Esophagus (tissue), 2 donors: ENCODE measurements around the gene NDUFA3. TPM values are rescaled to one million over a fixed set of nuclear protein-coding genes. Genes with fewer than 3 reads are reported as not detected.

ENCODE experiments used
- H3K27ac ChIP-seq, 2 donors: one replicate each; pipeline ENCODE4 v1.5.1; 2013; ENCODE audit warnings: low read depth in 2 of 2, mild to moderate bottlenecking in 2 of 2, inconsistent platforms in 1 of 2, low read length in 1 of 2, moderate library complexity in 1 of 2
- H3K27me3 ChIP-seq, 2 donors: one replicate each; pipeline ENCODE4 v1.6.1; 2013; ENCODE audit warnings: low read length in 2 of 2, control low read depth in 1 of 2, mild to moderate bottlenecking in 1 of 2; ENCODE audit not compliant: insufficient read depth in 2 of 2, control insufficient read depth in 1 of 2
- H3K36me3 ChIP-seq, 2 donors: one replicate each; pipeline ENCODE4 v1.6.1; 2013; ENCODE audit warnings: low read length in 1 of 2; ENCODE audit not compliant: control insufficient read depth in 2 of 2, insufficient read depth in 2 of 2
- H3K4me1 ChIP-seq, 2 donors: one replicate each; pipeline ENCODE4 v1.6.1; 2013; ENCODE audit warnings: low read length in 1 of 2; ENCODE audit not compliant: control insufficient read depth in 2 of 2, insufficient read depth in 2 of 2
- H3K4me3 ChIP-seq, 2 donors: one replicate each; pipeline ENCODE4 v1.5.1; 2013; ENCODE audit warnings: low read length in 2 of 2, mild to moderate bottlenecking in 2 of 2, low read depth in 1 of 2, moderate library complexity in 1 of 2
- H3K9me3 ChIP-seq, 2 donors: one replicate each; pipeline ENCODE4 v1.6.1; 2013; ENCODE audit warnings: mild to moderate bottlenecking in 2 of 2, low read depth in 1 of 2, low read length in 1 of 2, moderate library complexity in 1 of 2; ENCODE audit not compliant: control insufficient read depth in 2 of 2, insufficient read depth in 1 of 2
- WGBS, 2 donors: extraction: QIAGEN DNeasy Blood & Tissue Kit; methylation state at CpG; one replicate each; pipeline ENCODE4 v1.1.7; 2013; 5-methylcytosine and 5-hydroxymethylcytosine counted together
- polyA plus RNA-seq, 2 donors: library from polyadenylated mRNA; stranded (reverse); fragments of 200-250 nt; gene quantifications; one replicate each; pipeline ENCODE4 v1.2.3, GENCODE V29; 2013
- donor health status: healthy with polysubstance abuse.
- donor health status: Bipolar disorder and iron deficiency.

Gene NDUFA3
- polyA plus RNA-seq, 2 donors: 147 to 303 TPM

DNA sequence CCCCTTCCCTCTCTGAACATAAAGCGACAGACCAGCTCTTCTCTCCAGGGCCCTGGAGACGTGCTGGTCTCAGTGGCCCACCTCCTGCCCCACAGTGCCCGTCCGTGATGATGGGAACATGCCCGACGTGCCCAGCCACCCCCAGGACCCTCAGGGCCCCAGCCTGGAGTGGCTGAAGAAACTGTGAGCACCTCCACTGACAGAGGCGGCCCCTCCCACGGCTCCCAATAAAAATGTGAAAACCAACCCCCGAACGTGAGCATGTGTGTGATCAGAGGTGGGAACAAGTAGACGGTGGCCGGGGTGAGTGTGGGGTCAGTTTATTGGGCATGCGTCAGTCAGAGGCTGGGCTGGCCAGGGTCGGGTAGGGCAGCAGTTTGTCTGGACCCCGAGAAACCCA is 4.1 kb downstream of the NDUFA3 start:
- H3K4me3 ChIP-seq: no peak overlapping the region
- 84% methylated on average over 15 of the region's 15 CpGs for WGBS, 2 donors
- H3K4me1 ChIP-seq: no peaks in the 10 kb centered on the region
- no peaks in the 10 kb centered on the region for H3K9me3 ChIP-seq
- H3K36me3 ChIP-seq: peaks cover 4 to 45% of the 10 kb centered on the region in 2 donors
- H3K27me3 ChIP-seq: no peaks in the 10 kb centered on the region
- H3K27ac ChIP-seq: no peak overlapping the region

DNA sequence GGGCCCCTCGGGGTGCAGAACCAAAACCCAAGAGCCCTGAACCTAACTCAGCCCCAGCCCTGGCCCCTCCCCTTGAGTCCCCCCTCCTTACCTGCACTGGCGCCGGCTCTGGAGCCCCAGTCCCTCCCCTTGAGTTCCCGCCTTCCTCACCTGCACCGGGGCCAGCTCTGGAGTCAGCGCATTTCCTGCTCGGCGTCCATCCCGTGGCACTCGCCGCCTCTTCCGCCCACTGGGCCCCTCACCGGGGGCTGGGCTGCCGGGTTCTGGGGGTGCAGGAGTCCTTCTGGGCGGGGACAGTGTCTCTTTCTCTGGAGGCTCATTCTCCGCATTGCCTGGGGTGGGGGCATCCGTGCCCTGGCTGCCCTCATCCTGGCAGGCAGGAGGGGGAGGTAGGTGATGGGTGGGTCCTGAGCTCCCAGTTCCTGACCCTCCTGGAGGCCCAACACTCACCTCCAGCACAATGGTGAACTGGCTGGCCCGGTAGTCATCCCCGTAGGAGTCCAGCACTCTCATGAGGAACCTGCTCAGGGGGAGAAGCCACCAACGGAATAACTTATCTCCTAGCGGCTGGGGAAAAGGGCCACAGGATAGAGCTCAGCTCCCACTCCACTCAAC is 5.3 kb downstream of the NDUFA3 start:
- no peaks in the 10 kb centered on the region for H3K9me3 ChIP-seq
- peaks cover 4 to 45% of the 10 kb centered on the region in 2 donors for H3K36me3 ChIP-seq
- whole genome bisulfite sequencing, 2 donors: 79 to 82% methylated on average over 19 to 21 of the region's 21 CpGs
- H3K4me3 ChIP-seq: no peak overlapping the region
- no peaks in the 10 kb centered on the region for H3K4me1 ChIP-seq
- no peaks in the 10 kb centered on the region for H3K27me3 ChIP-seq
- no peak overlapping the region for H3K27ac ChIP-seq

DNA sequence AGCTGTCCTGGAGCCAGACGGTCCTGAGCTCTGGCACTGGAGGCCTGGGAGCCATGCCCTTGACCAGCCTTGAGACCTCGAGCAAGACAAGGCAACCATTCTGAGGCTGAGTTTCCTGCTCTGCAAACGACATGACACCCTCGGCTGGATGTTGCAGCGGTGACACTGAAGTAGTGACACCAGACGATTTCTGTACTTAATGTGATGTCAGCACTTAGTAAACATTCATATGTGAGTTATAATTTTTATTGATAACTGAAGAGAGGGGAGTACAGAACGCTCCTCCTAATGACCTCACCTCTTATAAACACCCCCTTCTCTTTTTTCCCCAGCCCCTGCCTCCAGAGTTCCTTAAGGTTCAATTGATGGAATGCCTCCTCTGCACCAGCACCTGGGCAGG is 5.8 kb downstream of the NDUFA3 start:
- H3K4me1 ChIP-seq: no peaks in the 10 kb centered on the region
- H3K27ac ChIP-seq: no peak overlapping the region
- H3K36me3 ChIP-seq: peaks cover 4 to 45% of the 10 kb centered on the region in 2 donors

DNA sequence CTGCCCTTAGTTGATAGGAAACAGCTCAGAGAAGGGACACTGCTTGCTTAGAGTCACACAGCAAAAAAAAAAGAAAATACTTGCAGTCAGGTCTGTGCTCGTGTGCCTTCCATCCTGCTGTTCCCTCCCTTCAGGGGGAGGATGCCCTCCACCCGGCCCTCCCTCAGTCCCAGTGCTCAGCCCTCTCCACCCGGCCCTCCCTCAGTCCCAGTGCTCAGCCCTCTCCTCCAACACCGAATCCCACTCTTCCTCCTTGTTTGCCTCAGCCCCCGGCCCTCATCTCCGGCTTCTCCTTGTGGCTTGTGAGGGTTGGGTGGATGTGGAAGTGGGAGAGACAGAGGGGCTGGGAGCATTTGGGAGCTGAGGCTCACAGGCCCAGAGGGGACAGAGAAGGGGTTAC is 7.0 kb downstream of the NDUFA3 start:
- H3K4me1 ChIP-seq: peaks cover 3 to 8% of the 10 kb centered on the region in 2 donors
- peaks cover 4 to 48% of the 10 kb centered on the region in 2 donors for H3K36me3 ChIP-seq
- no peak overlapping the region for H3K27ac ChIP-seq
- H3K27me3 ChIP-seq: no peaks in the 10 kb centered on the region
- H3K9me3 ChIP-seq: no peaks in the 10 kb centered on the region
- 74 to 78% methylated on average over 6 of the region's 6 CpGs for WGBS, 2 donors
- no peak overlapping the region for H3K4me3 ChIP-seq

More for the DNA sequence above, 5.8 kb downstream of the NDUFA3 start:
- Histone ChIP-seq H3K9me3 (no peaks in the 10 kb centered on the region), H3K4me3 (no peak overlapping the region), H3K27me3 (no peaks in the 10 kb centered on the region)
- 75 to 81% methylated on average over 7 of the region's 7 CpGs for WGBS, 2 donors

DNA sequence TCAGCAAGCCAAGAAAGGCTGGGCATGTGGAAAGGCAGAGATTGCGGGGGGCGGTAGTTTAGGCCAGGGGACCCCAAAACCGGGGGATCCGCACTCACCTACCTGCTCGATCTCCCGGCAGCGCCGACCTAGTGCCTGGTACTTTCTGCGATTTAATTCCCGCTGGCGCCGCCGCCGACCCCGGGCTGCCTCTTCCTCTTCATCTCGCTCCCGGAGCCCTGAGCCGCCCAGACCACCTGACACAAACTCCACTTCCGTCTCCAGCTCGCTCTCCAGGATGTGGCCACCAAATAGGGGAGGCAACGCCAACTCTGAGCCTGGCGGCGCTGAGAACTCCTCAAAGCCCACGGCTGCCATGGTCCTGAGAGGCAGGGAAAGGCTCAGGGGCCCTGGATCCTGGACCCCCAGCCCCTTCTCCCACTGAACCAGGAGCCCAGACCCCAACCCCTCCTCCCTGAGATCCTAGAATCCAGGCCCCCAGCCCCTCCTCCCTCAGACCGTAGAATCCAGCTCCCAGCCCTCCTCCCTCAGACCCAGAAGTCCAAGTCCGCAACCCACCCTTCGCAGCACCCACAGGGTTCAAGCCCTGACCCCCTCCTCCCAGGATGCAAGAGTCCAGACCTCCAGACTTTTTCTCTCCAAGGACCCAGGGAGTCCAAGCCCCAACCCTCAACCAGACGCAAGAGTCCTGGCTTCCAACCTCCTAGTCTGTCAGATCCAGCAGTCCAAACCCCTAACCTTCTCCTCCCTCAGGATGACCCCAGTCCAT is 11.9 kb downstream of the NDUFA3 start:
- 21 to 22% methylated on average over 28 of the region's 28 CpGs for WGBS, 2 donors

DNA sequence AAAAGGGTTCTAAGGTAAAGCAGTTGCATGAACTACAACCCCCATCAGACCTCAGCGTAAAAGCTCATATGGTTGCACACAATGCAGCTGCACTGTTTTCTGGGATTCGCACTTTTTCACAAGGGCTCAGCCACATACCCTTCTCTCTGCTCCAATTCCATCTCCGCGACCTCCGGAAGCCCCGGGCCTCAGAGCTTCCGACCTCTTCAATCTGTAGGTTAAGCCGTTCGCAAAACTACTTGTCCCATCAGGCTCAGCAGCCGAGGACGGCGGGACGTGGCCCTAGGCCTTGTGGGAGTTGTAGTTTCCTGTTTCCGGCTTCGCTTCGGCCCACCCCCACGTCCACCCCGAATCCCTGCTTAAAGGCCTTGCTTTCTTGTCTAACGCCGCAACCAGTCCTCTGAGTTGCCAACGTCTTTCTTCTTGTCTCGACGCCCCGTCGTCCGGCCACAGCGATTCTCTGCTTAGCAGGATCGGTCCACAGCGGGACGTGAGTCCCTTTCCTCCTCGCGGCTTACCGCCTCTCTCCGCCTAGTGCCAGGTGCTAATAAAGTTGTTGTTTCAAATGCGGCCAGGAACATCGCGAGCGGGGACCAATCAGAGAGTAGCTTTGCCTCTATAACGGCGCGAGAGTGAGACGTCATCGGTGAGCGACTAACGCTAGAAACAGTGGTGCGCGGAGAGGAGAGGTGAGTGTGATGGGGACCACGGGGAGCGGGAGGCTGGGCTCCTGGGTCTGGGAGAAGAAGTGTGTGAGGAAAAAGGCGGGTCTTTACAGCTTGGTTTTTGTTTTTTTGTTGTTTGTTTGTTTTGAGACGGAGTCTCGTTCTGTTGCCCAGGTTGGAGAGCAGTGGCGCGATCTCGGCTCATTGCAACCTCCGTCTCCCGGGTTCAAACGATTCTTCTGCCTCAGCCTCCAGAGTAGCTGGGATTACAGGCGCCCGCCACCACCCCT is 12.7 kb downstream of the NDUFA3 start, which contains the start of the genes PRPF31 and TFPT:
Gene PRPF31 (plus strand): TSS at position 646 of the 955 bp plus-strand sequence. CDS start 2,525 bp downstream, outside the sequence.
Gene TFPT (minus strand): TSS at position 549 of the 955 bp plus-strand sequence. CDS start 388 bp downstream, at position 161.
- 0 to 1% methylated on average over 60 of the region's 60 CpGs for WGBS, 2 donors
- peak within 1 kb of the TSS; percentile 92 to 98 for H3K27ac ChIP-seq
- peaks cover 0 to 20% of the 10 kb centered on the region in 2 donors for H3K36me3 ChIP-seq
- H3K4me1 ChIP-seq: peaks cover 7 to 14% of the 10 kb centered on the region in 2 donors
- H3K9me3 ChIP-seq: no peaks in the 10 kb centered on the region
- H3K27me3 ChIP-seq: no peaks in the 10 kb centered on the region
- peak within 1 kb of the TSS; percentile 73 to 90 for H3K4me3 ChIP-seq

More for the DNA sequence above, 11.9 kb downstream of the NDUFA3 start:
- Histone ChIP-seq H3K9me3 (no peaks in the 10 kb centered on the region), H3K4me3 (peak overlapping the region; percentile 73 to 90), H3K27me3 (no peaks in the 10 kb centered on the region), H3K36me3 (peaks cover 0 to 23% of the 10 kb centered on the region in 2 donors), H3K27ac (peak overlapping the region; percentile 92 to 98), H3K4me1 (peaks cover 7 to 14% of the 10 kb centered on the region in 2 donors)

DNA sequence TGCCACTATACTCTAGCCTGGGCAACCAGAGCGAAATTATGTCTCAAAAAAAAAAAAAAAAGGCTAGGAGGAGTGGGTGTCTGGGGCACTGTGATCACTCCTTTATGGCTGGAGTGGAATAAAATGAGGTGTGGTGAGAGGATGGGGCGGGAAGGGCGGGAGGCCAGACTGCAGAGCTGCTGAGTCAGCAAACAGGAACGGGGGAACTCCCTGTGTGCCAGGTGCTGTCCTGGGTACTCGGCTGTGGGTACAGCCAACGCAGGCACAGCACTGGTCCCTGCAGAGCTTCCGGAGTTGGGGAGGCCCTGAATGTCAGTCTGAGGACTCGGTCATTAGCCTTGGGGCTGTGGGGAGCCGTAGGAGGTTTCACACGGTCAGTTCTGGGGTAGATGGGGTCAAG is 18.6 kb downstream of the NDUFA3 start:
- Histone ChIP-seq H3K4me3 (no peak overlapping the region), H3K4me1 (peaks cover 4% of the 10 kb centered on the region in 2 donors), H3K27me3 (no peaks in the 10 kb centered on the region), H3K27ac (no peak overlapping the region), H3K36me3 (peaks cover 18 to 54% of the 10 kb centered on the region in 2 donors), H3K9me3 (no peaks in the 10 kb centered on the region)
- WGBS, 2 donors: 90 to 91% methylated on average over 10 of the region's 10 CpGs

DNA sequence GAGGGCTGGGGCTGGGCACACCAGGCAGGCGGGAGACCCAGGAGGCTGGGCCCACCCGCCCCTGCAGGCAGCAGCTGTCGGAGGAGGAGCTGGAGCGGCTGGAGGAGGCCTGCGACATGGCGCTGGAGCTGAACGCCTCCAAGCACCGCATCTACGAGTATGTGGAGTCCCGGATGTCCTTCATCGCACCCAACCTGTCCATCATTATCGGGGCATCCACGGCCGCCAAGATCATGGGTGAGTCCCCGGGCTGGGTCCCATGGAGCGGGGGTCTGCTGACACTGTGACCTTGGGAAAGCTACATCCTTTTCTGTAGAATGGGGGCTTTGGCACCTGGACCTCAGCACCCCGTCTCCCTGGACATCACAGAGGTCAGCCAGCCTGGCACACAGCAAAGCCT is 21.0 kb downstream of the NDUFA3 start:
- H3K4me3 ChIP-seq: no peak overlapping the region
- H3K27ac ChIP-seq: no peak overlapping the region
- H3K4me1 ChIP-seq: no peaks in the 10 kb centered on the region
- no peaks in the 10 kb centered on the region for H3K9me3 ChIP-seq
- H3K36me3 ChIP-seq: peaks cover 33 to 61% of the 10 kb centered on the region in 2 donors
- H3K27me3 ChIP-seq: no peaks in the 10 kb centered on the region
- 91 to 95% methylated on average over 14 to 17 of the region's 17 CpGs for WGBS, 2 donors

DNA sequence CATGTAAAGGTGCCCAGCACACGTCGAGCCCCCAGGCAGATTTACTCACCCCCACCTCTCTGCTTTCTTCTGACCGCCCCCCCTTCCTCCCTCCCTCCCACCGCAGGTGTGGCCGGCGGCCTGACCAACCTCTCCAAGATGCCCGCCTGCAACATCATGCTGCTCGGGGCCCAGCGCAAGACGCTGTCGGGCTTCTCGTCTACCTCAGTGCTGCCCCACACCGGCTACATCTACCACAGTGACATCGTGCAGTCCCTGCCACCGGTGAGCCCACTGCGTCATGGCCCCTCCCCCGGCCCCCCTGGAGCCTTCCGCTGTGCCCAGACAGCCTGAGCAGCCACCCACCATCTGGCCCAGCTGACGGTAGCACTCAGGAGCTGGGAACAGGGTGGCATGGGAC is 21.7 kb downstream of the NDUFA3 start:
- Histone ChIP-seq H3K4me1 (no peaks in the 10 kb centered on the region), H3K27ac (no peak overlapping the region), H3K27me3 (no peaks in the 10 kb centered on the region), H3K4me3 (no peak overlapping the region), H3K36me3 (peaks cover 38 to 68% of the 10 kb centered on the region in 2 donors), H3K9me3 (no peaks in the 10 kb centered on the region)
- 92% methylated on average over 19 of the region's 19 CpGs for WGBS, 2 donors
